Measurements from ENCODE around the gene CHN1. TPM values are rescaled to one million over a fixed set of nuclear protein-coding genes. Genes with fewer than 3 reads are reported as not detected.

Gene CHN1
- total RNA-seq, 1 donor from 2014 or later, result 14.2 TPM

- no peak for TF ChIP-seq CTCF (IDR thresholded peaks at IDR 0.05; ENCODE audit: borderline replicate concordance)
- H3K27ac ChIP-seq (replicated peaks), result no peak overlapping the region
- peaks cover 15% of the 10 kb centered on the region for H3K9me3 ChIP-seq (replicated peaks)
- peaks cover 42% of the 10 kb centered on the region for H3K4me1 ChIP-seq
- peaks cover 6% of the 10 kb centered on the region for H3K36me3 ChIP-seq
- intact Hi-C loops (cut with micrococcal nuclease), result no loop called here
- DNase-seq, result no peak
- H3K4me3 ChIP-seq, result no peak overlapping the region
- no peaks in the 10 kb centered on the region for H3K27me3 ChIP-seq (ENCODE audit: low read depth)
Measured at GRCh38 chr2:174830561-174830960, 174.6 kb downstream of the CHN1 start.

GRCh38 chr2:174829550-174829949 lies 175.6 kb downstream of the CHN1 start:
- intact Hi-C loops (cut with micrococcal nuclease), result no loop called here
- Histone ChIP-seq H3K9me3 (replicated peaks) (peaks cover 15% of the 10 kb centered on the region), H3K4me1 (peaks cover 51% of the 10 kb centered on the region), H3K36me3 (peaks cover 6% of the 10 kb centered on the region), H3K27me3 (ENCODE audit: low read depth) (no peaks in the 10 kb centered on the region), H3K4me3 (no peak overlapping the region), H3K27ac (replicated peaks) (peak overlapping the region; percentile 71)
- DNase-seq, result no peak
- TF ChIP-seq CTCF (IDR thresholded peaks at IDR 0.05; ENCODE audit: borderline replicate concordance), result no peak

GRCh38 chr2:174827371-174828369 lies 177.5 kb downstream of the CHN1 start:
- Histone ChIP-seq H3K9me3 (replicated peaks) (no peaks in the 10 kb centered on the region), H3K4me1 (peaks cover 60% of the 10 kb centered on the region), H3K4me3 (no peak overlapping the region), H3K27me3 (ENCODE audit: low read depth) (no peaks in the 10 kb centered on the region), H3K27ac (replicated peaks) (peak overlapping the region; percentile 71), H3K36me3 (no peaks in the 10 kb centered on the region)
- intact Hi-C loops (cut with micrococcal nuclease), result no loop called here
- TF ChIP-seq CTCF (IDR thresholded peaks at IDR 0.05; ENCODE audit: borderline replicate concordance), result no peak
- DNase-seq, result no peak

GRCh38 chr2:174826051-174826450 lies 179.1 kb downstream of the CHN1 start:
- TF ChIP-seq CTCF (IDR thresholded peaks at IDR 0.05; ENCODE audit: borderline replicate concordance), result no peak
- peaks cover 60% of the 10 kb centered on the region for H3K4me1 ChIP-seq
- DNase-seq, result no peak
- H3K36me3 ChIP-seq, result peaks cover 4% of the 10 kb centered on the region
- no peaks in the 10 kb centered on the region for H3K9me3 ChIP-seq (replicated peaks)
- H3K4me3 ChIP-seq, result no peak overlapping the region
- intact Hi-C loops (cut with micrococcal nuclease), result no loop called here
- H3K27ac ChIP-seq (replicated peaks), result peak overlapping the region; percentile 71
- H3K27me3 ChIP-seq (ENCODE audit: low read depth), result no peaks in the 10 kb centered on the region

GRCh38 chr2:174824068-174824467 lies 181.1 kb downstream of the CHN1 start:
- intact Hi-C loops (cut with micrococcal nuclease), result no loop called here
- H3K4me1 ChIP-seq, result peaks cover 52% of the 10 kb centered on the region

More at GRCh38 chr2:174824068-174824467, 181.1 kb downstream of the CHN1 start:
- no peak for TF ChIP-seq CTCF (IDR thresholded peaks at IDR 0.05; ENCODE audit: borderline replicate concordance)
- H3K27ac ChIP-seq (replicated peaks), result no peak overlapping the region
- H3K27me3 ChIP-seq (ENCODE audit: low read depth), result no peaks in the 10 kb centered on the region
- H3K36me3 ChIP-seq, result peaks cover 10% of the 10 kb centered on the region
- H3K4me3 ChIP-seq, result no peak overlapping the region
- H3K9me3 ChIP-seq (replicated peaks), result no peaks in the 10 kb centered on the region
- DNase-seq, result no peak

All from left ventricle myocardium inferior (tissue), 1 donor.